Measurements from ENCODE around the gene CPLANE2. TPM values are rescaled to one million over a fixed set of nuclear protein-coding genes. Genes with fewer than 3 reads are reported as not detected.

Gene CPLANE2
- total RNA-seq, 1 donor from 2014 or later, result 3.5 TPM

DNA sequence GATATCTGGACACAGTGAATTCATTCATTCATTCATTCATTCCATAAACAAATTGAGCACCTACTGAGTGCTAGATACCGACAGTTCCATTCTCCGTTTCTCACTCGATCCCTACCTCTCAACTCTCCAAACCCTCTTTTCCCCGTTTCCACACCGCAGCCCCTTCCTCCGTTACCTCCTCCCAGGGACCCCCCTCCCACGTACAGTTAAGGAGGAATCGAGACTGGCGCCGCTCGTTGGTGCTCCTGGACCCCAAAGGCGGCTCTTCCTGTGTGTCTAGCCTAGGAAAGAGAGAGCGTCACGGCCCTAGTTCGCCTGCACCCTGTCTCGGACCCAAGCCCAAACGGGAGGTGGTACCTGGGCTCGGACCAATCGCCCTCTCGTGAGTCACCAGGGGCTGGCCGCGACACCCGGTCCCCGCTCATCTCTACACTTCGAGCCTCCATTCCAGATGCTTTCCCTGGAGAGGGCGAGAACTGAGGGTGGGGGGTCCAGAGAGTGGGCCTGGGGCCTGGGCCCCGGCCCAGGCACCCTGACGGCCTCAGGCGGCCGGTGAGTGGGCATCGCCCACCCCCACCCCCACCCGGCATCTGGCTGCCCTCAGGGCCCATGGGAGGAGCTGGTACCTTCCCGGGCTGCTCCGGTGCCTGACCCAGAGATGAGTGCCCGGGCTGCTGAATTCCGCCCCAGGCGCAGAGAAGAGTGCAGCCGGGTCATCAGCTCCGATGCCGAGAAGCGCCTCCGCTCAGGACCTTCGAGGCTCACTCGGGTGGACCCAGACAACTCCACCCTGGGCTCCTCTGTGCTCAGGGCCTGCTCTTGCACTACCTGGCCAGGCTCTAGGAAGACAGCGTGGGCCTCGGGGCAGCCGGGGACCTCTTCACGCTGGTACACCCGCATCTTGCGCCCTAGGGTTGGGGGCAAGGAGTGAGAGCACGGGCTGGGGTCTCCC lies 29.4 kb downstream of the CPLANE2 start:
- DNase-seq, result no peak
- no peaks in the 10 kb centered on the region for H3K36me3 Mint-ChIP-seq (ENCODE audit: unreplicated experiment)

GRCh38 chr1:16206547-16207317 lies 30.3 kb downstream of the CPLANE2 start:
- Mint-ChIP-seq H3K4me3 (ENCODE audit: unreplicated experiment) (peak overlapping the region; percentile 83), H3K4me1 (ENCODE audit: low read depth, unreplicated experiment) (peaks cover 2% of the 10 kb centered on the region), H3K27me3 (ENCODE audit: unreplicated experiment) (peaks cover 5% of the 10 kb centered on the region), H3K36me3 (ENCODE audit: unreplicated experiment) (no peaks in the 10 kb centered on the region), H3K27ac (ENCODE audit: unreplicated experiment) (peak overlapping the region; percentile 28), H3K9me3 (ENCODE audit: unreplicated experiment) (peaks cover 5% of the 10 kb centered on the region)
- peak; percentile 97 for DNase-seq
- no peak for TF ChIP-seq CTCF (IDR thresholded peaks at IDR 0.05; ENCODE audit: partially characterized antibody, unreplicated experiment)

More for the DNA sequence above, 29.4 kb downstream of the CPLANE2 start:
- Mint-ChIP-seq H3K4me1 (ENCODE audit: low read depth, unreplicated experiment) (peaks cover 2% of the 10 kb centered on the region), H3K4me3 (ENCODE audit: unreplicated experiment) (peak overlapping the region; percentile 83), H3K27ac (ENCODE audit: unreplicated experiment) (no peak overlapping the region), H3K27me3 (ENCODE audit: unreplicated experiment) (peaks cover 5% of the 10 kb centered on the region), H3K9me3 (ENCODE audit: unreplicated experiment) (peaks cover 5% of the 10 kb centered on the region)
- TF ChIP-seq CTCF (IDR thresholded peaks at IDR 0.05; ENCODE audit: partially characterized antibody, unreplicated experiment), result no peak

DNA sequence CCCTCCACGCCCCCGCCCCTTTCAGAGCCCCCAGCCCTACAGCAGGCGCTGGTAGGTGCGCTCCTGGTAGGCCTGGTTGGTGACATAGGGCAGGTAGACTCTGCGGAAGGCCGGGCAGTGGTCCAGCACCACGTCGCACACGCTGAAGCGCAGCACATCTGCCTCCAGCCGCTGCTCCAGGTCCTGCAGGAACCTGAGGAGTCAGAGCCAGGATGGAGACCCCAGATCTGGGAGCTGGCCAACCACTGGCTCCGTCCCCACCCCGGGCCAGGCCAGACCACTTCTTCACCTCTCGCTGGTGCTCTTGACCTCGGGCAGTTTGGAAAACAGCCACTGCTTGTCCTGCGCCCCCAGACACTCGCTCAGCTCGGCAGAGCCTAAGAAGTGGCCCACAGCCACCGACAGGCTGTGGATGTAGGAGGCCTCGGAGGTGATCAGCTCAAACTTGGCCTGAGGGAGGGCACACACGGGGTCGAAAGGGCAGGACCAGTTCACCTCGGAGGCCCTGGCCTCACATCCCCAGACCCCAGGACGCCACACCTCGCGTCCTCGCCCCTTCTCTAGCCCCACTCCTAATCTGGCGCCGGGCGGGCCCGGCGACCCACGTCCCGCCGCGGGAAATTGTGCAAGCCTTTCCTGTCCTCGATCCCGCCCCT lies 31.0 kb downstream of the CPLANE2 start:
- peaks cover 2% of the 10 kb centered on the region for H3K4me1 Mint-ChIP-seq (ENCODE audit: low read depth, unreplicated experiment)
- peaks cover 3% of the 10 kb centered on the region for H3K9me3 Mint-ChIP-seq (ENCODE audit: unreplicated experiment)
- no peak for DNase-seq
- no peak for TF ChIP-seq CTCF (IDR thresholded peaks at IDR 0.05; ENCODE audit: partially characterized antibody, unreplicated experiment)
- H3K36me3 Mint-ChIP-seq (ENCODE audit: unreplicated experiment), result no peaks in the 10 kb centered on the region
- H3K27ac Mint-ChIP-seq (ENCODE audit: unreplicated experiment), result no peak overlapping the region
- peak overlapping the region; percentile 74 for H3K4me3 Mint-ChIP-seq (ENCODE audit: unreplicated experiment)
- peaks cover 5% of the 10 kb centered on the region for H3K27me3 Mint-ChIP-seq (ENCODE audit: unreplicated experiment)

GRCh38 chr1:16205334-16205671 lies 31.7 kb downstream of the CPLANE2 start:
- Mint-ChIP-seq H3K4me3 (ENCODE audit: unreplicated experiment) (no peak overlapping the region), H3K4me1 (ENCODE audit: low read depth, unreplicated experiment) (peaks cover 2% of the 10 kb centered on the region), H3K27me3 (ENCODE audit: unreplicated experiment) (peaks cover 5% of the 10 kb centered on the region), H3K9me3 (ENCODE audit: unreplicated experiment) (peaks cover 3% of the 10 kb centered on the region), H3K36me3 (ENCODE audit: unreplicated experiment) (no peaks in the 10 kb centered on the region), H3K27ac (ENCODE audit: unreplicated experiment) (no peak overlapping the region)
- no peak for TF ChIP-seq CTCF (IDR thresholded peaks at IDR 0.05; ENCODE audit: partially characterized antibody, unreplicated experiment)
- no peak for DNase-seq

Measured in glutamatergic neuron (in vitro differentiated cells).